GM21367 (cell line): Measurements from ENCODE around the gene CEACAM19.
"Not testable (repeated sequence)": the region's sequence is repeated elsewhere in the genome, so short reads cannot be mapped to it uniquely, and the experiment has no call there.

Experiments
- ATAC-seq: cut with Tn5 transposase; IDR thresholded peaks from one replicate; pipeline ENCODE4 v1.9.1; 2021; ENCODE audit not compliant: unreplicated experiment

Gene CEACAM19

GRCh38 chr19:44698492-44699201 lies 27.4 kb downstream of the CEACAM19 start, which contains the start of gene CEACAM16:
Gene CEACAM16, plus strand, starts transcription at chr19:44699151. Its CDS starts 2,306 bp downstream, at chr19:44701457.
- no peak for ATAC-seq

- ATAC-seq: no peak
Observed at GRCh38 chr19:44700547-44700946, 29.3 kb downstream of the CEACAM19 start.

GRCh38 chr19:44701228-44701627 lies 29.9 kb downstream of the CEACAM19 start:
- ATAC-seq: no peak

- ATAC-seq: no peak
Observed at GRCh38 chr19:44702551-44703176, 31.4 kb downstream of the CEACAM19 start.

- ATAC-seq: no peak
Observed at GRCh38 chr19:44703336-44704078, 32.2 kb downstream of the CEACAM19 start.

- ATAC-seq: no peak
Observed at GRCh38 chr19:44704982-44705381, 33.7 kb downstream of the CEACAM19 start.

GRCh38 chr19:44705502-44706010 lies 34.3 kb downstream of the CEACAM19 start:
- ATAC-seq: no peak

- no peak for ATAC-seq
Observed at GRCh38 chr19:44706506-44707236, 35.4 kb downstream of the CEACAM19 start.

GRCh38 chr19:44707794-44708193 lies 36.5 kb downstream of the CEACAM19 start:
- ATAC-seq: no peak

- ATAC-seq: no peak
Observed at GRCh38 chr19:44708940-44709339, 37.7 kb downstream of the CEACAM19 start.

GRCh38 chr19:44709434-44710266 lies 38.4 kb downstream of the CEACAM19 start:
- not testable (repeated sequence) for ATAC-seq

- no peak for ATAC-seq
Observed at GRCh38 chr19:44710483-44710882, 39.2 kb downstream of the CEACAM19 start.

- no peak for ATAC-seq
Observed at GRCh38 chr19:44712864-44713515, 41.7 kb downstream of the CEACAM19 start.

- ATAC-seq: no peak
Observed at GRCh38 chr19:44714597-44715169, 43.4 kb downstream of the CEACAM19 start.

GRCh38 chr19:44717603-44718002 lies 46.3 kb downstream of the CEACAM19 start:
- no peak for ATAC-seq

GRCh38 chr19:44718441-44719261 lies 47.4 kb downstream of the CEACAM19 start:
- no peak for ATAC-seq

- ATAC-seq: no peak
Observed at GRCh38 chr19:44719262-44719701, 48.0 kb downstream of the CEACAM19 start.

GRCh38 chr19:44720396-44720795 lies 49.1 kb downstream of the CEACAM19 start:
- ATAC-seq: not testable (repeated sequence)
